ENCODE data around the gene SIPA1L3.

- TF ChIP-seq ZNF274 (IDR thresholded peaks at IDR 0.05; ENCODE audit: low read depth, low read length) (no peak), YY1 (IDR thresholded peaks at IDR 0.05; ENCODE audit: insufficient read depth, insufficient read length) (no peak)
These were observed 84.8 kb downstream of the SIPA1L3 start for GRCh38 chr19:37991841-37992248.
